Fibroblast of the aortic adventitia (primary cell): ENCODE results near the gene CISD2. TPM values are rescaled to one million over a fixed set of nuclear protein-coding genes. Genes with fewer than 3 reads are reported as not detected.
"Not testable (repeated sequence)": the region's sequence is repeated elsewhere in the genome, so short reads cannot be mapped to it uniquely, and the experiment has no call there.

Experiments used
- DNase-seq: peaks from one replicate; pipeline ENCODE4 v3.0.0-alpha.2; 2010; ENCODE audit warnings: low read depth
- H3K4me3 ChIP-seq: 2 replicates; pipeline ENCODE4 v1.5.1; 2011; ENCODE audit warnings: low read depth, mild to moderate bottlenecking, control low read depth, low read length, moderate library complexity
- total RNA-seq: library from RNA; depleted of rRNA; stranded (reverse); fragments of >200 nt; gene quantifications from 2 replicates; pipeline ENCODE4 v1.2.3, GENCODE V29; 2012; ENCODE audit warnings: low replicate concordance
- TF ChIP-seq, protein P1 (sequence below): IDR thresholded peaks from 2 replicates; pipeline ENCODE4 v1.5.1; 2011; ENCODE audit warnings: mild to moderate bottlenecking, low read length, control low read depth, inconsistent platforms; ENCODE audit not compliant: insufficient read depth

CISD2 gene
- total RNA-seq, 1 donor = 52.9 TPM

DNA sequence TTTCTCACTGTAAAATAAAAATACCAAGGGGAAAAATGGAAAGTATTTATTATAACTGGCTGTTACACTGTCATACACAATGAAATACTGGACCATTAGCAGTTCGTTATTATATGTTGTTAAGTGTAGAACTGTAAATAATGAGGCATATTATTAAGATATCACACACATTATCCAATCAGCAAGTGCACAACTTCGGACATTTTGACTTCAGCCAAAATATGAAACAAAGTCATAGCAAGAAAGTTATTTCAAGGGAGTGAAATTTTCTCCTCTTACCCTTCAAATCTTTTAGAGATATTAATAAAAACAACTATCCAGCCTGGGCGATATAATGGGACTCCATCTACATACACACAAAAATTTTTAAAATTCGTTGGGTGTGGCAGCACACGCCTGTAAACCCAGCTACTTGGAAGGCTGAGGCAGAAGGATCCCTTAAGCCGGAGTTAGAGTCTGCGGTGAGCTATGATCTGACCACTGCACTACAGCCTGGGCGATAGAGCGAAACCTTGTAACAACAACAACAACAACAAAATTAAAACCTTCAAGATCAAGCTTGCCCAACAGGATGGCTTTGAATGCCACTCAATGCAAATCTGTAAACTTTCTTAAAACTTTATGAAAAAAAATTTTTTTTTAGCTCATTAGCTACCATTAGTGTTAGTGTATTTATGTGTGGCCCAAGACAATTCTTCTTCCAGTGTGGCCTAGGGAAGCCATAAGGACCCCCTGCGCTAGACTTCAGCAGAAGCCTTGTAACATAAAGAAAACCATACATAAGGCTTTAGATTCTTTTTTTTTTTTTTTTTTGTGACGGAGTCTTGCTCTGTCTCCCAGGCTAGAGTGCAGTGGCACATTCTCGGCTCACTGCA, 1.3 kb upstream of the CISD2 start:
- TF ChIP-seq, protein P1, sequence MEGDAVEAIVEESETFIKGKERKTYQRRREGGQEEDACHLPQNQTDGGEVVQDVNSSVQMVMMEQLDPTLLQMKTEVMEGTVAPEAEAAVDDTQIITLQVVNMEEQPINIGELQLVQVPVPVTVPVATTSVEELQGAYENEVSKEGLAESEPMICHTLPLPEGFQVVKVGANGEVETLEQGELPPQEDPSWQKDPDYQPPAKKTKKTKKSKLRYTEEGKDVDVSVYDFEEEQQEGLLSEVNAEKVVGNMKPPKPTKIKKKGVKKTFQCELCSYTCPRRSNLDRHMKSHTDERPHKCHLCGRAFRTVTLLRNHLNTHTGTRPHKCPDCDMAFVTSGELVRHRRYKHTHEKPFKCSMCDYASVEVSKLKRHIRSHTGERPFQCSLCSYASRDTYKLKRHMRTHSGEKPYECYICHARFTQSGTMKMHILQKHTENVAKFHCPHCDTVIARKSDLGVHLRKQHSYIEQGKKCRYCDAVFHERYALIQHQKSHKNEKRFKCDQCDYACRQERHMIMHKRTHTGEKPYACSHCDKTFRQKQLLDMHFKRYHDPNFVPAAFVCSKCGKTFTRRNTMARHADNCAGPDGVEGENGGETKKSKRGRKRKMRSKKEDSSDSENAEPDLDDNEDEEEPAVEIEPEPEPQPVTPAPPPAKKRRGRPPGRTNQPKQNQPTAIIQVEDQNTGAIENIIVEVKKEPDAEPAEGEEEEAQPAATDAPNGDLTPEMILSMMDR = no peak
- DNase-seq = no peak
- H3K4me3 ChIP-seq = peak overlapping the region; percentile 92

DNA sequence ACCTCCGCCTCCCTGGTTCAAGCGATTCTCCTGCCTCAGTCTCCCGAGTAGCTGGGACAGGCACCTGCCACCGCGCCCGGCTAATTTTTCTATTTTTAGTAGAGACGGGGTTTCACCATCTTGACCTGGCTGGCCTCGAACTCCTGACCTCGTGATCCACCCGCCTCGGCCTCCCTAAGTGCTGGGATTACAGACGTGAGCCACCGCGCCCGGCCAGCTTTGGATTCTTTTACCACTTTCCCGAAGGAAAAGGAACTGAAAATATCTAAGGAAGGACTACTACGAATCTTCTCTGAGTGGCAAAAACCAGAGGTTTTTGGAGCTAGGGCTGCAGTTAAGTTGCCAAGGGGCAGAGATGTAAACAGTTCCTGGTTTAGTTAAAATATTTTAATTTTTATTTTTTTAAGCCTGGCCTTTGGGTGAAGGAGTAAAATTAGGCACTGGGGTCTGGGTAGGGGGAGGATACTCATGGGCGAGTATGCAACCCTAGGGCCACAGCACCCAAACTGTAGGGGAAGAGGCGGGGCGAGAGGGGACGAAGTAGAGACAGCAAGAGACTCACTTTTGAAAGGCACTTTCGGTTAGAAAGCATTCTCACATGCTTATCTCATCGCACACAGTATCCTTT, 525 bp upstream of the CISD2 start:
- TF ChIP-seq, protein P1 = no peak
- peak overlapping the region; percentile 92 for H3K4me3 ChIP-seq
- DNase-seq = no peak

DNA sequence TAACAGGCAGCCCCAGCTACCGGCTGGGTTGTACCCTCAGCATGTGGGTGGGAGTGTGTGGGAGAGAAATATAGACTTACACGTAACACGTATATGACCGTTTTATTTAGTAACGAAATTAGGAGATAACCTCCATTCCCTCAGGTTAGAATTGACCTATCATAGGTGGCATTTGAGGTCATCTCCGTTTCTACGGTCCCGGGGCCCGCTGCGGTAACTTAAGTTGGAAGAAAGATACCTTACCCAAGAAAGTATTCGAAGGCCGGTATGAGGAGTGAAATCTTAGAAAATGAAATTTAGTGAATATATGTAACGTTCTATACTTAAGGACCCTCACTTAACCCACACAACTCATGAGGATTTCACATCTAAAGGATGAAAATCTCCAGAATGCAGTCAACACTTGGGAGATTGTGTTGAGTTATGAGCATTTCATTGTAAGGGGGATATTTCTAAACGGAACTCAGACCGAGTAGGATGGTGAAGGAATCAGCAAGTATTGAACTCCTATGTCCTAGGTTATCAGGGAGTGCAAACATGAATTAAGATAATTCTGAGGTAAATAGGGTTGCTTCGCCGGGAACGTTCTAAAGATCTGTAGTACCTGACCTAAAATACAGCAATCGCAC, 891 bp downstream of the CISD2 start:
- TF ChIP-seq, protein P1 = no peak
- peak overlapping the region; percentile 92 for H3K4me3 ChIP-seq
- no peak for DNase-seq

DNA sequence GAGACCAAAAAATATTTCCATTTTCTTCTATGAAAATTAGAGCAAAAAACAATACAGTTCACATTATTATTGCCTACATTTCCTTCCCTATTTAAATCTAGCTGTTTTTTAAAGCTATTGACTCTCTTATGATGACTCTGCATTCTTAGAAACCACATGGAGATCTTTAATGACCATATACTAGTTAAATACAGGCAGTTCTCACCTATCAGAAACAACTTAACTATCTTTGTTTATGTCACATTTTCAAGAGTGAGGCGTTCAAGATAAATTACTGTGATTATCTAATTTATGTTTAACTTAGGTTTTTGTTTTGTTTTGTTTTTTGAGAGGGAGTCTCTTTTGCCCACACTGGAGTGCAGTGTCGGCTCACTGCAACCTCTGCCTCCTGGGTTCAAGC, 3.0 kb downstream of the CISD2 start:
- TF ChIP-seq, protein P1 = no peak
- H3K4me3 ChIP-seq = no peak overlapping the region
- DNase-seq = no peak

DNA sequence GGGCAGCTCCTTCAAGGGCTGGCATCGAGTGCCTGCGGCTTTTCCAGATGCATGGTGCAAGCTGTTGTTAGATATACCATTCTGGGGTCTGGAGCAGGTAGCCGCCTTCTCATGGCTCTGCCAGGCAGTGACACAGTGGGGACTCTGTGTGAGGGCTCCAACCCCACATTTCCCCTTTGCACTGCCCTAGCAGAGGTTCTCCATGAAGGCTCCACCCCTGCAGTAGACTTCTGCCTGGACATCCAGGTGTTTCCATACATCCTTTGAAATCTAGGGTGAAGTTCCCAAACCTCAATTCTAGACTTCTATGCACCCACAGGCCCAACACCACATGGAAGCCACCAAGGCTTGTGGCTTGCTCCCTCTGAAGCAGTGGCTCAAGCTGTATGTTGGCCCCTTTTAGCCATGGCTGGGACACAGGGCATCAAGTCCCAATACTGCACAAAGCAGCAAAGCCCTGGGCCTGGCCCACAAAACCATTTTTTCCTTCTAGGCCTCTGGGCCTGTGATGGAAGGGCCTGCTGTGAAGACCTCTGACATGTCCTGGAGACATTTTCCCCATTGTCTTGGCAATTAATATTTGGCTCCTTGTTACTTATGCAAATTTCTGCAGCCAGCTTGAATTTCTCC, 8.8 kb downstream of the CISD2 start:
- H3K4me3 ChIP-seq, DNase-seq: not testable (repeated sequence)

DNA sequence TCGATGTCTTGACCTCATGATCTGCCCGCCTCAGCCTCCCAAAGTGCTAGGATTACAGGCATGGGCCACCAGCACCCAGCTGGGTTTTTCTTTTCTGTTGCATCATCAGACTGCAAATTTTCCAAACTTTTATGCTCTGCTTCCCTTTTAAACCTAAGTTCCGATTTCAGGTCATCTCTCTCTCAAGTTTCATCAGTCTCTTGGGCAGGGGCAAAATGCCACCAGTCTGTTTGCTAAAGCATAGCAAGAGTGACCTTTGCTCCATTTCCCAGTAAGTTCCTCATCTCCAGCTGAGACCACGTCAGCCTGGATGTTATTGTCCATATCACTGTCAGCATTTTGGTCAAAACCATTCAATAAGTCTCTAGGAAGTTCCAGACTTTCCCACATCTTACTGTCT, 9.6 kb downstream of the CISD2 start:
- not testable (repeated sequence) for H3K4me3 ChIP-seq
- peak; percentile 18 for DNase-seq

DNA sequence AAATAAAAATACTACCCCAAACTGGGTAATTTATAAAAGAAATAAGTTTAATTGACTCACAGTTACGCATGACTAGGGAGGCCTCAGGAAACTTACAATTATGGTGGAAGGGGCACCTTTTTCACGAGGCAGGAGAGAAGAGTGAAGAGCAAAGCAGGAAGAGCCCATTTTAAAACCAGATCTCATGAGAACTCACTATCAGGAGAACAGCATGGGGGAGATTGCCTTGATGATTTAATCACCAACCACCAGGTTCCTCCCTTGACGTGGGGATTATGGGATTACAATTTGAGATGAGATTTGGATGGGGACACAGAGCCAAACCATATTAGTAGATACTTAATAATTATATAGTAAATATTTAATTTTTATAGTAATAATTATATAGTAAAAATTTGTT, 10.1 kb downstream of the CISD2 start:
- no peak overlapping the region for H3K4me3 ChIP-seq
- TF ChIP-seq, protein P1 = no peak
- no peak for DNase-seq
